ENCODE results near the gene ZNF579. TPM values are rescaled to one million over a fixed set of nuclear protein-coding genes. Genes with fewer than 3 reads are reported as not detected.

The ZNF579 gene
- total RNA-seq, 1 donor from 2014 or later, result 10.9 TPM

DNA sequence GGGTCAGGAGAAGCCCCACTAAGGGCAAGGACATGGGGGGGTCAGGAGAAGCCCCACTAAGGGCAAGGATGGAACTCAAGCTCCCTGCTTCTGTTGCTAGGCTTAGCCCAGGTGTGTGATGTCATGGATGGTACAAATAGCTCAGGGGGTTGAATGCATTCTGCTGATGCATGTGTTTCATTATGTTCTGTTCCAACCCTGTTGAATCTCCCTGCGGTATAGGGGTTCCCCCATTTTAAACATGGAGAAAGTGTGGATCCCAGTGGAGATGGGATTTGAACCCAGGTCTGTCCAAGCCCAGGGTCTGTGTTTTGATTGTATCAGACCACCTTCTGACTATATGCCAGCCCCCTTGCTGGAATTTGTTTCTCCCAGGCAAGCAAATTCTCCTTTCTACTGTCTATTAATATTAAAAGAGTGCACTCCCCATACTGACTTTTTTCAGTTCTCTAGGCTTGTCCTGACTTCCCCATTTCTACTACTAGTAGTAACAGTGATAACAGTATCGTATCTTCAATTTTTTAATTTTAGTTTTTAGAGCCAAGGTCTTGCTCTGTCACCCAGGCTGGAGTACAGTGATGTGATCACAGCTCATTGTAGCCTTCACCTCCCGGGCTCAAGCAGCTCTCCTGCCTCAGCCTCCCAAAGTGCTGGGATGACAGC is 31.5 kb upstream of the ZNF579 start:
- H3K4me3 Mint-ChIP-seq, result no peak overlapping the region
- ChIA-PET CTCF (no interaction called here), POLR2A (interaction anchor here (0.6 to 1.4 kb wide), 3 partner anchors 13 to 136 kb away, joined by 3 to 6 read pairs (median 4); partner anchors contain the start of genes FIZ1 and ZNF628)
- H3K9me3 Mint-ChIP-seq, result no peaks in the 10 kb centered on the region
- no peak for DNase-seq
- no peaks in the 10 kb centered on the region for H3K27me3 Mint-ChIP-seq
- peak; percentile 77 for ATAC-seq (ENCODE audit: low read depth)
- intact Hi-C loops (cut with micrococcal nuclease), result no loop called here
- peak overlapping the region; percentile 83 for H3K27ac Mint-ChIP-seq
- peaks cover 51% of the 10 kb centered on the region for H3K36me3 Mint-ChIP-seq (ENCODE audit: low read depth)
- H3K4me1 Mint-ChIP-seq, result peaks cover 49% of the 10 kb centered on the region
- TF ChIP-seq, protein P1, sequence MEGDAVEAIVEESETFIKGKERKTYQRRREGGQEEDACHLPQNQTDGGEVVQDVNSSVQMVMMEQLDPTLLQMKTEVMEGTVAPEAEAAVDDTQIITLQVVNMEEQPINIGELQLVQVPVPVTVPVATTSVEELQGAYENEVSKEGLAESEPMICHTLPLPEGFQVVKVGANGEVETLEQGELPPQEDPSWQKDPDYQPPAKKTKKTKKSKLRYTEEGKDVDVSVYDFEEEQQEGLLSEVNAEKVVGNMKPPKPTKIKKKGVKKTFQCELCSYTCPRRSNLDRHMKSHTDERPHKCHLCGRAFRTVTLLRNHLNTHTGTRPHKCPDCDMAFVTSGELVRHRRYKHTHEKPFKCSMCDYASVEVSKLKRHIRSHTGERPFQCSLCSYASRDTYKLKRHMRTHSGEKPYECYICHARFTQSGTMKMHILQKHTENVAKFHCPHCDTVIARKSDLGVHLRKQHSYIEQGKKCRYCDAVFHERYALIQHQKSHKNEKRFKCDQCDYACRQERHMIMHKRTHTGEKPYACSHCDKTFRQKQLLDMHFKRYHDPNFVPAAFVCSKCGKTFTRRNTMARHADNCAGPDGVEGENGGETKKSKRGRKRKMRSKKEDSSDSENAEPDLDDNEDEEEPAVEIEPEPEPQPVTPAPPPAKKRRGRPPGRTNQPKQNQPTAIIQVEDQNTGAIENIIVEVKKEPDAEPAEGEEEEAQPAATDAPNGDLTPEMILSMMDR (IDR thresholded peaks at IDR 0.05), result no peak

DNA sequence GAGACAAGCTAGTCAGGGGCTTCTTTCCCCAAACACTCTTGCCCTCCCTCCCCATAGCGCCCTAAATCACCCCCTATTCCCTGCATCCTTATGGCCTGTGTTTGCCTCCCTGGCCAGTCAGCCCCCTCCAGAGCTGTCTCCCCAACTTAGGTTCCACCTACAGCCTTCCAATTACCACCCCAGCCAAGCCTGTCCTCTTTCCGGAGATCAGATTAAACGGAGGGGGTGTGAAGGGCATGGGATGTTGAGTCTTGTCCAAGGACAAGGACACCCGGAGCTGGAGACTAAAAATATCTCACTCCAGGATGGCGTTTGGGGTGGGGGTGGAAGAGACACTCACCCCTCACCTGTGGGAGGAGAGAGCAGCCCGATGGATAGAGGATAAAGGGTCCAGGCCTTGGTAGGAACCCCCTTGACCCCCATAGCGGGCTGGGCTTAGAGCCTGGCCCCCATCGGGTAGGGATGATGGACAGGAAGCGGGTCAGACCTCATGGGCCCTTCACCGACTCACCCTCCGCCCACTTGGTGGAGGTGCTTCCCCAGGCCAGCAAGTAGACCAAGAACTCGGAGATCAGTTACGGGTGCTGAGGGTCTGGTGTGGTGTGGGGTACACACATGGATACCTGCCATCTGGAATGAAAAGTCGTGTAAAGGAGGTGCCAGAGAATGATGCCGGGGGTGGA is 30.8 kb upstream of the ZNF579 start:
- ChIA-PET CTCF (no interaction called here), POLR2A (interaction anchor here (0.6 to 1.4 kb wide), 2 partner anchors 13 to 23 kb away, joined by 6 to 7 read pairs; no protein-coding TSS in a partner anchor)
- H3K9me3 Mint-ChIP-seq, result no peaks in the 10 kb centered on the region
- no peaks in the 10 kb centered on the region for H3K27me3 Mint-ChIP-seq
- peak overlapping the region; percentile 83 for H3K27ac Mint-ChIP-seq
- DNase-seq (no peak), ATAC-seq (ENCODE audit: low read depth) (no peak)
- intact Hi-C loops (cut with micrococcal nuclease), result no loop called here
- H3K4me1 Mint-ChIP-seq, result peaks cover 56% of the 10 kb centered on the region
- peaks cover 52% of the 10 kb centered on the region for H3K36me3 Mint-ChIP-seq (ENCODE audit: low read depth)
- H3K4me3 Mint-ChIP-seq, result no peak overlapping the region
- TF ChIP-seq, protein P1 (IDR thresholded peaks at IDR 0.05), result no peak

DNA sequence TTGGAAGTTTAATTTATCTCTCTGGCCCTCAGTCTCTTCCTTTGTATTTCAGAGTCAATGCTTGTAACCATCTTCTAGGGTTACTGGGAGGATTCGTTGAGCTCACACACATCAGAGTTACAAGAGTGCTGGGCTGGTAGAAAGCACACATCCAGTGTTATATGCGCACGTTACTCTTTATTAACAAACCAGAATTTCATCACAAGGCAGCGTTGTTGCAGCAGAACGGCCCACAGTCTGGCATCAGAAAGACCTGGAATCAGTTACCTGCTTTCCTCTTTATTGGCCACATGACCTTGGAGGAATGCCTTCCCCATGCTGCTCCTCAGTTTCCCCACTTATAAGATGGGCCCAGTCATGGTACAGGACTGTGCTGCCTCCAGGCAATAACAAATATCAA is 28.7 kb upstream of the ZNF579 start:
- intact Hi-C loops (cut with micrococcal nuclease), result loop anchor here (5.0 to 10.0 kb wide), 2 partner anchors 202 to 355 kb away; partner anchors contain the start of genes PPP6R1 and UBE2S
- Mint-ChIP-seq H3K4me1 (peaks cover 70% of the 10 kb centered on the region), H3K36me3 (ENCODE audit: low read depth) (peaks cover 59% of the 10 kb centered on the region), H3K4me3 (no peak overlapping the region), H3K27ac (no peak overlapping the region), H3K27me3 (no peaks in the 10 kb centered on the region), H3K9me3 (no peaks in the 10 kb centered on the region)
- POLR2A ChIA-PET, result interaction anchor here (1.8 kb wide), 1 partner anchor 10 kb away, joined by 9 read pairs; the partner anchor contains the start of genes FIZ1 and ZNF524
- CTCF ChIA-PET, result interaction anchor here (1.4 kb wide), 1 partner anchor 93 kb away, joined by 5 read pairs; no protein-coding TSS in a partner anchor
- ATAC-seq (ENCODE audit: low read depth) (no peak), DNase-seq (no peak)
- TF ChIP-seq, protein P1 (IDR thresholded peaks at IDR 0.05), result no peak

DNA sequence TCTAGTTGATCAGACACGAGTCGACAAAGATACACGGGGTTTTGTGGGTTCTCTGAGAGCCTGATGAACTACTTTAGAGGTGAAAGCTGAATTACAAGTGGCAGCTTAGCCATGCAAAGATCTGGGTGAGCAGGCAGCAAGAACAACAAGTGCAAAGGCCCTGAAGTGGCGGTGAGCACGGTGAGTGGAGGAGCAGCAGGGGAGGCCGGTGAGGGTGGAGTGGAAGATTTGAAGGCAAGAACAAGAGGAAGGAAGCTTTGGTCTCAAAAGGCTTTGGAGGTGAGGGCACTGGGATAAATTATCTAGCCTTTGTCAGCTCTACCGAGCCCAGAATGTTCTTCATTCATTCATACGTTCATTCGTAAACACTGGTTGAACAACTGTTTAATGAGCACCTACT is 26.2 kb upstream of the ZNF579 start:
- Mint-ChIP-seq H3K4me1 (peaks cover 62% of the 10 kb centered on the region), H3K4me3 (peak overlapping the region; percentile 29), H3K9me3 (no peaks in the 10 kb centered on the region)

More for the DNA sequence above, 26.2 kb upstream of the ZNF579 start:
- ATAC-seq (ENCODE audit: low read depth) (no peak), DNase-seq (no peak)
- CTCF ChIA-PET, result interaction anchor here (0.7 to 3.6 kb wide), 16 partner anchors 18 to 466 kb away, joined by 3 to 38 read pairs (median 3); partner anchors contain the start of genes ZNF628 and ZNF784
- Mint-ChIP-seq H3K27me3 (no peaks in the 10 kb centered on the region), H3K36me3 (ENCODE audit: low read depth) (peaks cover 47% of the 10 kb centered on the region), H3K27ac (peak overlapping the region; percentile 91)
- TF ChIP-seq, protein P1 (IDR thresholded peaks at IDR 0.05), result no peak
- POLR2A ChIA-PET, result interaction anchor here (0.9 to 3.9 kb wide), 11 partner anchors 14 to 327 kb away, joined by 4 to 27 read pairs (median 7); partner anchors contain the start of genes U2AF2, ZNF628 and ZNF784
- intact Hi-C loops (cut with micrococcal nuclease), result loop anchor here (1.0 to 10.0 kb wide), 3 partner anchors 90 to 352 kb away; partner anchors contain the start of genes PPP6R1 and UBE2S

Measured in activated B cell treated with CpG ODN at 0.5 μM for 24 hours (primary cell).